Natural killer cell (primary cell): Measurements from ENCODE around the gene UBE2R2. TPM values are rescaled to one million over a fixed set of nuclear protein-coding genes. Genes with fewer than 3 reads are reported as not detected.
A peak's percentile ranks its signal among the peaks of the same experiment; 100 is the strongest.

Experiments used
- ATAC-seq, 3 donors: fragments of 150-1000 bp in 2 of 3; fragments of 200-7000 bp in 1 of 3; cut with Tn5 transposase; 1 replicate in 1 of 3; 2 replicates in 2 of 3; pipeline ENCODE4 v1.10.0; 2021; ENCODE audit warnings: mild to moderate bottlenecking in 2 of 3, moderate library complexity in 2 of 3
- DNase-seq, 2 donors: peaks; one replicate each; pipeline versions ENCODE4 v3.0.0 to v3.0.0-alpha.2; 2013 to 2021; ENCODE audit warnings: mixed read lengths in 1 of 2
- H3K27ac ChIP-seq: one replicate; pipeline ENCODE4 v1.5.1; 2013; ENCODE audit warnings: mild to moderate bottlenecking, low read length
- H3K27me3 ChIP-seq: one replicate; pipeline ENCODE4 v1.6.1; 2013; ENCODE audit warnings: low read length; ENCODE audit not compliant: control insufficient read depth, insufficient read depth
- H3K36me3 ChIP-seq: one replicate; pipeline ENCODE4 v1.6.1; 2013; ENCODE audit warnings: low read length; ENCODE audit not compliant: control insufficient read depth, insufficient read depth
- H3K4me1 ChIP-seq: one replicate; pipeline ENCODE4 v1.6.1; 2013; ENCODE audit warnings: low read length; ENCODE audit not compliant: control insufficient read depth, insufficient read depth
- H3K4me3 ChIP-seq: one replicate; pipeline ENCODE4 v1.5.1; 2013; ENCODE audit warnings: low read length
- H3K9me3 ChIP-seq: one replicate; pipeline ENCODE4 v1.6.1; 2013; ENCODE audit warnings: low read length; ENCODE audit not compliant: control insufficient read depth, insufficient read depth
- H3K27ac Mint-ChIP-seq, 2 donors: one replicate each; pipeline ENCODE4 v1.8.0; 2022; ENCODE audit warnings: mild to moderate bottlenecking in 2 of 2, mixed read lengths in 2 of 2, moderate library complexity in 1 of 2
- H3K27me3 Mint-ChIP-seq, 2 donors: one replicate each; pipeline ENCODE4 v1.8.0; 2022; ENCODE audit warnings: low read depth in 2 of 2, mixed read lengths in 2 of 2
- H3K36me3 Mint-ChIP-seq: one replicate; pipeline ENCODE4 v1.8.0; 2022; ENCODE audit warnings: mixed read lengths
- H3K4me1 Mint-ChIP-seq, 2 donors: one replicate each; pipeline ENCODE4 v1.8.0; 2022; ENCODE audit warnings: mixed read lengths in 2 of 2
- H3K4me3 Mint-ChIP-seq: one replicate; pipeline ENCODE4 v1.8.0; 2022; ENCODE audit warnings: mild to moderate bottlenecking, moderate library complexity, mixed read lengths
- H3K9me3 Mint-ChIP-seq, 2 donors: one replicate each; pipeline ENCODE4 v1.8.0; 2022; ENCODE audit warnings: mixed read lengths in 2 of 2
- CTCF ChIP-seq: fragments of 200-600 bp; IDR thresholded peaks from one replicate; pipeline ENCODE4 v1.8.0; 2022; ENCODE audit warnings: antibody characterized with exemption
- WGBS: methylation state at CpG from one replicate; pipeline ENCODE4 v1.1.7; 2013; ENCODE audit warnings: missing lambda C conversion rate; ENCODE audit not compliant: insufficient coverage; 5-methylcytosine and 5-hydroxymethylcytosine counted together
- intact Hi-C: fragments of 100-400 bp; cut with micrococcal nuclease; formaldehyde crosslinking; loops from one replicate; pipeline ENCODE4 v1.14.2; 2022
- total RNA-seq, 4 donors: library from RNA; stranded (reverse); fragments of 120-200 nt in 1 of 4; gene quantifications; one replicate each; pipeline versions ENCODE4 v1.2.3 to v1.2.4, GENCODE V29; 2013 to 2022

The UBE2R2 gene
- total RNA-seq, 3 donors from 2014 or later (not counting 1 experiment from before 2014, with no cell fraction given): 31.2 to 36.0 (median 31.9) TPM

- no peaks in the 10 kb centered on the region for H3K36me3 ChIP-seq
- no peaks in the 10 kb centered on the region for H3K27me3 Mint-ChIP-seq
- H3K36me3 Mint-ChIP-seq: no peaks in the 10 kb centered on the region
- H3K27ac ChIP-seq: peak overlapping the region; percentile 98
- H3K4me1 Mint-ChIP-seq: peaks cover 52 to 60% of the 10 kb centered on the region in 2 donors
- H3K9me3 Mint-ChIP-seq: no peaks in the 10 kb centered on the region
- peaks cover 35% of the 10 kb centered on the region for H3K4me1 ChIP-seq
- peak; percentile 4 to 11 (median 6) for ATAC-seq
- no peaks in the 10 kb centered on the region for H3K27me3 ChIP-seq
- peak overlapping the region; percentile 91 for H3K4me3 ChIP-seq
- peak overlapping the region; percentile 93 for H3K4me3 Mint-ChIP-seq
- peak overlapping the region; percentile 90 to 91 for H3K27ac Mint-ChIP-seq
- intact Hi-C loops: loop anchor here (2.0 to 5.0 kb wide), 3 partner anchors 69 to 560 kb away; partner anchors contain the start of gene MYORG
- TF ChIP-seq CTCF: no peak
- WGBS: under 1% methylated on average over 68 of the region's 81 CpGs
- DNase-seq: peak; percentile 52 to 72
- H3K9me3 ChIP-seq: no peaks in the 10 kb centered on the region
These were observed 587 bp downstream of the UBE2R2 start for GRCh38 chr9:33817327-33818166.

GRCh38 chr9:33818167-33818846 lies 1.3 kb downstream of the UBE2R2 start:
- Histone ChIP-seq H3K36me3 (no peaks in the 10 kb centered on the region), H3K27ac (peak overlapping the region; percentile 98), H3K4me1 (peaks cover 35% of the 10 kb centered on the region), H3K27me3 (no peaks in the 10 kb centered on the region), H3K4me3 (peak overlapping the region; percentile 91), H3K9me3 (no peaks in the 10 kb centered on the region)
- Mint-ChIP-seq H3K4me1 (peaks cover 52 to 60% of the 10 kb centered on the region in 2 donors), H3K36me3 (no peaks in the 10 kb centered on the region), H3K4me3 (peak overlapping the region; percentile 93), H3K27ac (peak overlapping the region; percentile 77 to 90), H3K27me3 (no peaks in the 10 kb centered on the region), H3K9me3 (no peaks in the 10 kb centered on the region)
- ATAC-seq (no peak), DNase-seq (peak in 1 of 2 donors; percentile 39)
- WGBS: 0% methylated on average over 17 of the region's 18 CpGs
- TF ChIP-seq CTCF: no peak
- intact Hi-C loops: loop anchor here (5.0 kb wide), 2 partner anchors 104 to 559 kb away; partner anchors contain the start of gene MYORG

- H3K36me3 Mint-ChIP-seq: no peaks in the 10 kb centered on the region
- H3K27ac Mint-ChIP-seq: peak overlapping the region; percentile 77 to 90
- H3K9me3 Mint-ChIP-seq: no peaks in the 10 kb centered on the region
- H3K9me3 ChIP-seq: no peaks in the 10 kb centered on the region
- no peak for DNase-seq
- no peak for TF ChIP-seq CTCF
- peaks cover 32% of the 10 kb centered on the region for H3K4me1 ChIP-seq
- H3K36me3 ChIP-seq: no peaks in the 10 kb centered on the region
- H3K4me1 Mint-ChIP-seq: peaks cover 48 to 56% of the 10 kb centered on the region in 2 donors
- intact Hi-C loops: loop anchor here (5.0 kb wide), 2 partner anchors 103 to 558 kb away; partner anchors contain the start of gene MYORG
- ATAC-seq: no peak
- peak overlapping the region; percentile 93 for H3K4me3 Mint-ChIP-seq
- H3K27ac ChIP-seq: peak overlapping the region; percentile 98
- H3K4me3 ChIP-seq: peak overlapping the region; percentile 91
- 0% methylated on average over 2 of the region's 4 CpGs for WGBS
- no peaks in the 10 kb centered on the region for H3K27me3 ChIP-seq
- H3K27me3 Mint-ChIP-seq: no peaks in the 10 kb centered on the region
These were observed 2.0 kb downstream of the UBE2R2 start for GRCh38 chr9:33818847-33819500.
